Central memory CD8-positive, alpha-beta T cell (primary cell): ENCODE results near the gene SND1.

Experiments
- ATAC-seq: fragments of 150-1000 bp; cut with Tn5 transposase; replicated peaks from 2 replicates; pipeline ENCODE4 v1.10.0; 2022; ENCODE audit warnings: mild to moderate bottlenecking, moderate FRiP score, moderate number of reproducible peaks; ENCODE audit not compliant: poor library complexity, severe bottlenecking; ENCODE audit errors: extremely low read depth
- DNase-seq, 2 donors: peaks; one replicate each; pipeline ENCODE4 v3.0.0; 2021; ENCODE audit warnings: low spot score in 2 of 2
- H3K27ac Mint-ChIP-seq: one replicate; pipeline ENCODE4 v1.8.0; 2022; ENCODE audit warnings: low read depth, mild to moderate bottlenecking, moderate library complexity, mixed read lengths
- H3K27me3 Mint-ChIP-seq: one replicate; pipeline ENCODE4 v1.8.0; 2022; ENCODE audit warnings: mixed read lengths
- H3K36me3 Mint-ChIP-seq: one replicate; pipeline ENCODE4 v1.8.0; 2022; ENCODE audit warnings: mild to moderate bottlenecking, moderate library complexity, mixed read lengths; ENCODE audit not compliant: insufficient read depth
- H3K4me1 Mint-ChIP-seq: one replicate; pipeline ENCODE4 v1.8.0; 2022; ENCODE audit warnings: mixed read lengths
- H3K4me3 Mint-ChIP-seq: one replicate; pipeline ENCODE4 v1.8.0; 2022; ENCODE audit warnings: mild to moderate bottlenecking, moderate library complexity, mixed read lengths
- H3K9me3 Mint-ChIP-seq: one replicate; pipeline ENCODE4 v1.8.0; 2022; ENCODE audit warnings: mixed read lengths

SND1 gene

DNA sequence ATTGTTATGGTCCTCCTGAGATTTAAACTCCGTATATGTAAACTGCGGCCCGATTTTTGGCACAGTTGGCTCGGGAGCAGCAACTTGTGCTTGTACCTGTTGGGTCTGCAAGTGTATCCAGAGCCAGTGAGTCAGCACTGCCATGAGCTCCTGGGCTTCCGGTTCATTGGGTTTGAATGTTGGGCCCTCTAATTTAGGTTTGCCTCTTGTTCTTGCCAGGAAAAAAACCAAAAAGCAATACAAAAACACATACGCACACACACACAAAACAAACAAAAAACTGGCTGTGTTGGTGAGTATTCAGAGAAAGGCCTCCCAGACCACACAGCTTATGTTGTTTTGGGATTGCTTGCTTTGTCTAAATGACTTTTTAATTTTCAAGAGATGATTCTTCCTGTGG is 26.3 kb downstream of the SND1 start:
- DNase-seq (no peak), ATAC-seq (no peak)
- no peak overlapping the region for H3K4me3 Mint-ChIP-seq
- H3K4me1 Mint-ChIP-seq, result peaks cover 39% of the 10 kb centered on the region
- H3K36me3 Mint-ChIP-seq, result peaks cover 10% of the 10 kb centered on the region
- no peak overlapping the region for H3K27ac Mint-ChIP-seq
- H3K9me3 Mint-ChIP-seq, result peaks cover 7% of the 10 kb centered on the region
- H3K27me3 Mint-ChIP-seq, result no peaks in the 10 kb centered on the region

DNA sequence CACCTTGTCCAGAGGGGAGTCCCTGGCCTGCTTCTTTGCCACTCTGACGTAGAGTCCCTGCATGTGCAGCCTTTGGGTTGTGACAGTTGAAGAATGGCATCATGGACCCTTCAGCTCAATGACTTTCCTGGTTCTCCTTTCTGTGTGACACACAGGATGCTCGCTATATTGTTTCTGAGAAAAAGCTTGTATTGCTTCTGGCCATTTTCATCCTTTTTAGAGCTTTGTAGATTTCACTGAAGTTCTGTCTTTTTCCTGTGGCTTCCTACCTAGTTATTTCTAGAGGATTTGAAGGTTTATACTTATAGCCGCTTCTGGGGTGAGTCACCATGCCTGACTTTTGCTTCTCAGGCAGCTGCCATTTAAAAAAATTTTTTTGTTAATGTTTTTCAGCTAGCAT is 27.0 kb downstream of the SND1 start:
- Mint-ChIP-seq H3K4me3 (no peak overlapping the region), H3K27ac (no peak overlapping the region), H3K4me1 (peaks cover 41% of the 10 kb centered on the region), H3K36me3 (peaks cover 10% of the 10 kb centered on the region), H3K27me3 (no peaks in the 10 kb centered on the region), H3K9me3 (peaks cover 7% of the 10 kb centered on the region)
- no peak for DNase-seq
- ATAC-seq, result no peak

DNA sequence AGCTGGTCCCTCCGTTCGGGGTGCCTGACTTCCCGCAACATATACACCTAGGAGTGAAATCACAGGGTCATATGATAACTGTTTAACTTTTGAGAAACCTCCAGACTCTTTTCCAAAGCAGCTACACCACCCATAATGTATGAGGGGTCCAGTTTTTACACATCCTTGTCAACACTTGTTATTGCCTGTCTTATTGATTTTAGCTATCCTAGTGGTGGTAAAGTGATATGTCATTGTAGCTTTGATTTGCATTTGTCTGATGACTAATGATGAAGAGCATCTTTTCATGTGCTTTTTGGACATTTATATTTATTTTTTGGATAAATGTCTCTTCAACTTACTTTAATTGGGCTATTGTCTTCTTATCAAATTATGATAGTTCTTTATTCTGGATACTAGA is 29.0 kb downstream of the SND1 start:
- ATAC-seq (no peak), DNase-seq (no peak)
- Mint-ChIP-seq H3K27me3 (no peaks in the 10 kb centered on the region), H3K27ac (no peak overlapping the region), H3K4me1 (peaks cover 51% of the 10 kb centered on the region), H3K36me3 (peaks cover 8% of the 10 kb centered on the region), H3K9me3 (peaks cover 7% of the 10 kb centered on the region), H3K4me3 (no peak overlapping the region)

DNA sequence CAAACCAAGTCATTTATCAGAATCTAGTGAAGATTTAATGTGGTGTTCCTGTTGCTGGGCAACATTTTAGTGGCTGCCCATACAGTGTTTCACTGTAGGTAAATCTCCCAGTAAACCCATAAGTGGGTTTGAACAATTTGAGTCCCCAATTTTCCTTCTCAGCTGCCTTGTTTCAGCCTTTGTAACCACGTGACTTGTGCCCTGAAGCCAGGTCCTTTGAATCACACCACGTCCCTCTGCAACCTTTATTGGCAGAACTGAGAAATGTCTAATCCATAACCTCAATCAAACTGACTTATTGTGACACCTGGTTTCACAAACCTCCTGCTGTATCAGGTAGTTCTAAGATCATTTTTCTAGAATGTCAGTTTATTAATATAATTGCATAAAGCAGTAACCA is 30.1 kb downstream of the SND1 start:
- H3K9me3 Mint-ChIP-seq, result peaks cover 7% of the 10 kb centered on the region
- ATAC-seq (no peak), DNase-seq (no peak)
- H3K4me3 Mint-ChIP-seq, result no peak overlapping the region
- no peaks in the 10 kb centered on the region for H3K27me3 Mint-ChIP-seq
- peaks cover 54% of the 10 kb centered on the region for H3K4me1 Mint-ChIP-seq
- H3K27ac Mint-ChIP-seq, result no peak overlapping the region
- H3K36me3 Mint-ChIP-seq, result peaks cover 6% of the 10 kb centered on the region

DNA sequence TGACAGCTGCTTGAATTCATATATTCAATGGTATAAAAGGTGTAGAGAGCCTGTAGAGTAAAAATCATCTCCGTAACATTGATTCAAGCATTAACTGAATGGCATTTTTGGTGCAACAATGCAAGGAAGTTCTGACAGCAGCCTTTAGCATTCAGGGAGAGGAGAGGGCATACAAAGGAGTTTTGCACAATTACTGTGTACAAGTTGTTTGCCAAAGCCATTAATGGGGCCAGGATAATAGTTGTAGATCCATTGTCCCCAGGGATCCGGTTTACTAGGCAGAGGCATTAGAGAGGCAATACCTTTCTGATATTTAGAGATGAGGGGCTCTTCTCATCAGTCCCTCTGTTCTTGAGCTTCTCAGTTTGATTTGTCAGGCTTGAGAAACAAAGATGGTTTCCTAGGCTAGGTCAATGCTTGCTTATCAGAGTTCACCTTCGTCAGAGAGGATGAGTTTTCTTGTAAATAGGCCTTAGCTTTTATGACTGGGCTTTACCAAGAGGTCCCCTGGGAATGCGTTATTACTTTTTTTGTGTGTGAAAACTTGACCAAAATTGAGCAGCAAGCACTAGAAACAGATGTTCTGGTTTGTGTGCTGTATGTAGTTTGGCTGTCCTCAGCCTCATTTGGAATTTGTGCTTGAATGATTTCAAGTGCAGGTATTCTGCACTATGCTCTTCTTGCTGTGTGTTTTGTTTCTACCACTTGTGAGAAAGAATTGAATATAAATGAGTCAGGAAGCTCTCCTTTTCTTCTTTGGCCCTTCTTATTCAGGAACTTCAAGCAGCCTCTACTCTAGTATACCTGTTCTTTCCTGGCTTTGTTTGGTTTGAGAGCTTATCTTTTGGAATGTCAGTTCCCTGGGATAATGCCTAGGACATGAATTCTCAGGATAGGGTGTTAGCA is 32.0 kb downstream of the SND1 start:
- H3K36me3 Mint-ChIP-seq, result peaks cover 9% of the 10 kb centered on the region

DNA sequence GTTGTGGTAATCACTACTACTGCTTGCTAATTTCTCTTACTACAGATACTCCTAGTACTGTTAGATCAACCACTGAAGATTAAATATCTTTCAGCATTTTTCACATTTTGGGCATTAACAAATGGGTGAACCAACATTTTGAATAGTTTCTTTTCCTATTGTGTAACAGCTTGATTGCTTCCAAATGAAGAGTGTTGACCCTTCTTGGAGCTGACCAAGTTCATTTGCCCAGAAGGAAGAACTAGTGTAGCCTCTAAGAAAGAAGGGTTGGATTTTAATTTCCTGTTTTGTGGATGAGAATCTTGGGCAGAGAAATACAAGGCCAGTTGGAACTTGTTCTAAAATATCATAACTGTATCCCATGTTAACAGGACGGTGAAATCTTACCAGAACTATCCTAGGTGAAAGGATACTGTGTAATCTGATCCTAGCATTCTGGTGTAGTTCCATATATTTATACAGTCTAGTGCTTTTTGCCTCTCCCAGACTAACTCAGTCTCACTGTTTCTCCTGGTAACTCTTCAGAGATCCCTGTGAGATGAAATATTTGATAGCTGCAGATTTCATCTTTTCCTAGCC is 37.3 kb downstream of the SND1 start:
- Mint-ChIP-seq H3K27ac (no peak overlapping the region), H3K4me1 (peaks cover 51% of the 10 kb centered on the region)

More for the DNA sequence above, 32.0 kb downstream of the SND1 start:
- Mint-ChIP-seq H3K27ac (peak overlapping the region; percentile 8), H3K27me3 (no peaks in the 10 kb centered on the region), H3K4me3 (no peak overlapping the region), H3K4me1 (peaks cover 47% of the 10 kb centered on the region), H3K9me3 (peaks cover 7% of the 10 kb centered on the region)
- no peak for DNase-seq
- ATAC-seq, result no peak

DNA sequence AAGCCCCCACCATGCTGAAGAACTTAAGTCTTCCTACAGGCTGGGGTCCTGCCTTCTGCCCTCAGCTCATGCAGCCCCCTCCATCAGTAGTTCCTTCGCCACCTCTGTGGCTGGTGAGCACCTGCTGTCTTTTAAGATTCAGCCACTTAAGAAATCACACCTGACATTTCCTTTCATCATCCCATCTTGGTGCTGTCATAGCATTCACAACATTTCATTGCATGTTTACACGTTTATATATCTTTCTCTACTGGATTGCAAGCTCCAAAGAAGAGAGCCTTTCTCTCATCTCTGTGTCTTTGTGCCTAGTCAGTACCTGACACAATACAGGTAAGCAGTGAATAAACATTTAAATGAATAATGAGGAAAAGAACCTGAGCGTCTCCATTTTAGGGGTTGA is 38.3 kb downstream of the SND1 start:
- ATAC-seq, result no peak
- Mint-ChIP-seq H3K9me3 (no peaks in the 10 kb centered on the region), H3K27ac (peak overlapping the region; percentile 62), H3K4me3 (no peak overlapping the region), H3K4me1 (peaks cover 45% of the 10 kb centered on the region), H3K36me3 (peaks cover 22% of the 10 kb centered on the region), H3K27me3 (no peaks in the 10 kb centered on the region)
- no peak for DNase-seq

More for the DNA sequence above, 37.3 kb downstream of the SND1 start:
- no peak overlapping the region for H3K4me3 Mint-ChIP-seq
- ATAC-seq (no peak), DNase-seq (no peak)
- peaks cover 23% of the 10 kb centered on the region for H3K36me3 Mint-ChIP-seq
- H3K9me3 Mint-ChIP-seq, result no peaks in the 10 kb centered on the region
- no peaks in the 10 kb centered on the region for H3K27me3 Mint-ChIP-seq

DNA sequence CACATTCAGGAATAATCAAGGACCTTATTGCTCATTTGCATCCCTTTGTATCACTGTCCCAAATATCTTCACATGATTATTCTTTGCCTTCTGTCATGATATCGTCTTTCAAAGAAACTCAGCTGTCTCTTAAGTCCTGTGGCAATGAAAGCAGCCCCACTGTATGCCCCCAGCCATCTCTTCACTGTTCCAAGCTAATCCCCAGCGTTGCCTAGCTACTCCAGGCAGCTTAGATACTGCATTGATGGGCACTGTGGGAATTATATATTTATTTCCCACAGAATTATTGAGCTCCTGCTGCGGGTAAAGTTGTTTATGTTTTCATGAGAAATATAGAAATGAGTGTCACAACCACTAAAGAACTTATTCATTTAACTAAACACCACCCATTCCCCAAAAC is 38.8 kb downstream of the SND1 start:
- DNase-seq (no peak), ATAC-seq (no peak)
- Mint-ChIP-seq H3K4me1 (peaks cover 45% of the 10 kb centered on the region), H3K36me3 (peaks cover 24% of the 10 kb centered on the region), H3K4me3 (no peak overlapping the region), H3K9me3 (no peaks in the 10 kb centered on the region), H3K27me3 (no peaks in the 10 kb centered on the region), H3K27ac (no peak overlapping the region)

DNA sequence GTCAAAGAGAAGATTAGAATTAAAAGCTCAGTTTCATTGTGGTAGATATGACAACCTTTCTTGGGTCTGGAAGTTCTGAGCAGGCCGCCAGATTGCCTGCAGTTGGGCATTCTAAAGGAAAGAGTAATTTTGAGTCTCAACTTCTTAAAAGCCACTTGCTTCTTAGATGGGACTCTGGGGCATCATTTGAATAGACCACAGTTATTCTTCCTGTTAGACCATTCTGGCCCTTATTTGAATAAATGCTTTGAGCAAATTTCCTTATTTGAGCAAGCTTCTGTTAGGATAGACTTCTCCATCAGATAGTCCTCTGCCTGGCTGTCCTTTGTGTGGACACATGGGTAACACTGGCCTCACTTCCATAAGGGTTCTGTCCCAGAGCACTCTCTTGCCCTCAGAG is 40.2 kb downstream of the SND1 start:
- Mint-ChIP-seq H3K4me1 (peaks cover 39% of the 10 kb centered on the region), H3K4me3 (no peak overlapping the region), H3K36me3 (peaks cover 26% of the 10 kb centered on the region), H3K27ac (no peak overlapping the region), H3K9me3 (no peaks in the 10 kb centered on the region), H3K27me3 (no peaks in the 10 kb centered on the region)
- no peak for DNase-seq
- no peak for ATAC-seq

DNA sequence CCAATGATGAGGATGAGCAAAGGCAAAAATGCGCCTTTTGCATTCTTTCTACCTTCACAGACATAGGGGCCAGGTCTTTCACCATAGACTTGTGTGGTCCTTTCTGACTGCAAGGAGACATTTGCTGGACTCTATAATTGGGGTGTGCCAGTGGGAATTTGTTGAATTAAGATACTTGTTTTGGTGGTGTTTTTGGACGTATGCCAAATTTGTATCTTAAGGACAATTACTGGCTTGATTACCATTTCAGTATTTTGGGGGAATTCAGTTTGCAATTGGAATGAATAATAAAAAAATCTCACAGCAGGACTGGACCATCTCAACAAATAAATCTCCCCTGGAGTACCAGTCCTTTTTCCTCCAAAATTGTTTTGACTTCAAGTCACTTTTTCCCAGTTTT is 47.9 kb downstream of the SND1 start:
- Mint-ChIP-seq H3K27me3 (no peaks in the 10 kb centered on the region), H3K9me3 (no peaks in the 10 kb centered on the region), H3K36me3 (peaks cover 32% of the 10 kb centered on the region), H3K4me3 (no peak overlapping the region), H3K27ac (no peak overlapping the region), H3K4me1 (peaks cover 11% of the 10 kb centered on the region)
- DNase-seq (no peak), ATAC-seq (no peak)

DNA sequence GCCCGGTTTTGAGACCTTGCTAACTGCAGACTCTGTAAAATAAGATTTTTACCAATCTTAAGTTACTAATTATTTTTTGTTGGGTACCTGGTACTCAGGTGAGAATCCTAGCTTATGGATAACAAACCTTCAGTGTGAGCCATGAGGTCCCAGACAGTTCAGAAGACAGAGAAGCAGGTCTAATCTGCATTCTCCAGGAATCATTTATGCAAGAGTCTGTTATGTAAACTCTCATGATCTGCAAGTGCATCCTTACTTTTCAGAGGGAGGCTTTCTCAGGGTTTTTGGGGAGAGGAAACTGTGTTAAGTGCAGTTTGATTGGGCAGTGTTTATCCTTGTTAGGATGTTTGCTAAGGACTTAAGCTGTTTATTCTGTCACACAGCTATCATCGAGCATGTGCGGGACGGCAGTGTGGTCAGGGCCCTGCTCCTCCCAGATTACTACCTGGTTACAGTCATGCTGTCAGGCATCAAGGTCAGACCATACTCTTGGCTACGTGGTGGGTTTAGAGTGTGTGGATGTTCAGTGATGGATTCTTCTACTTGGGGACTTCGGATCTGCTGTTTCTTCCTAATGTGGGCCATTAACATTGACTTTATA is 50.2 kb downstream of the SND1 start:
- DNase-seq (no peak), ATAC-seq (no peak)
- no peaks in the 10 kb centered on the region for H3K9me3 Mint-ChIP-seq
- no peak overlapping the region for H3K4me3 Mint-ChIP-seq
- H3K4me1 Mint-ChIP-seq, result no peaks in the 10 kb centered on the region
- H3K27me3 Mint-ChIP-seq, result no peaks in the 10 kb centered on the region
- H3K36me3 Mint-ChIP-seq, result peaks cover 36% of the 10 kb centered on the region
- H3K27ac Mint-ChIP-seq, result no peak overlapping the region

DNA sequence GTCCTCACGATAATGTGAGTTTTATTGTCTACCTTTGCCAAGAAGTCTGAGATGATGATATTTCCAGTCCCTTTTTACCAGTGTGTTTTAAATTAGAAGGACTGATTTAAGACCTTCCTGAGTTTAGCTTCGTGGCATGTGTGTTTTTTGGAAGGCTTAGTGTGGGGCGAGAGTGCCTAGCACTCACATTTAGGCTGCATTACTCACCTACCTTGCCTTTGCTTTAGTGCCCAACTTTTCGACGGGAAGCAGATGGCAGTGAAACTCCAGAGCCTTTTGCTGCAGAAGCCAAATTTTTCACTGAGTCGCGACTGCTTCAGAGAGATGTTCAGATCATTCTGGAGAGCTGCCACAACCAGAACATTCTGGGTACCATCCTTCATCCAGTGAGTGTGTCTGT is 50.9 kb downstream of the SND1 start:
- Mint-ChIP-seq H3K9me3 (no peaks in the 10 kb centered on the region), H3K4me3 (no peak overlapping the region), H3K27me3 (no peaks in the 10 kb centered on the region), H3K4me1 (no peaks in the 10 kb centered on the region), H3K27ac (no peak overlapping the region), H3K36me3 (peaks cover 37% of the 10 kb centered on the region)
- DNase-seq (no peak), ATAC-seq (no peak)

DNA sequence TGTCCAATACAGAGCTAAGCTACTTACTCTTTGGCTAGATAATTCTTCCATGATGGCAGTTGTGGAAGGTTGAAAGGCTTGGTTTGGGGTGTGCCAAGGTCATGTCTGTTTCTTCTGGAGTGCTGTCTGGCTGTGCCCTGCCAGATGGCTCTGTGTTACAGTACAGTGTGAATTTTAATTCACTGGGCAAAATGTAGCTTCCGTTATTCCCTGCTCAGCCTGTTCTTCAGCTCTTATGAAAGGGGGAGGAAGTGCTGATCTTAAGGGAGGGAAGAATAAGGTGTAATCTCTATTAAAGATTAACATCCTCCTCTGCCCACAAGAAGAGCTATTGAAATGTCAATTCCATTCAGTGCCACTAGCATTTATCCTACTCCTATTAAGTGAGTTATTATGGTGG is 52.2 kb downstream of the SND1 start:
- ATAC-seq (no peak), DNase-seq (no peak)
- Mint-ChIP-seq H3K4me3 (no peak overlapping the region), H3K9me3 (no peaks in the 10 kb centered on the region), H3K27ac (peak overlapping the region; percentile 23), H3K27me3 (no peaks in the 10 kb centered on the region), H3K4me1 (no peaks in the 10 kb centered on the region), H3K36me3 (peaks cover 39% of the 10 kb centered on the region)
